Measurements from ENCODE around the gene UPP2.

DNA sequence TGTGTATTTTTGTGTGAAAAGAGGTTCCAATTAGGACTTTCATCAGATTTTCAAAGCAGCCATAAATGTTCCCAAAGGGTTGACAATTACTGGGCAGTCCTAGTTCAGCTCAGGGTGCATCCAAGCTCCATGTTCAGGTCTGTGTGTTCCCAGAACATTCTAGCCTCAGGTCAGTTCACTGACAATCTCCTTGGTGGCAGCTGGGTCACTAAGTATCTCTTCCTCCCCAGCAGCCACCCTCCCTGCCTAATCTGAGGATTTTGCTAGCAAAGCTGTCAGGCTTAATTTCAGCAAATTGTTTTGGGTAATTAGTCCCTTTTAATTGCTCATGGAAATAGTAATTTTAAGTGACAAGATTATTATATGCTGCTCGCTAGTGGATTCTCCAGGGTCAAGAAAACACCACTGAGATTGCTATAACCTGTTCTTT is 29.8 kb downstream of the UPP2 start:
- TF ChIP-seq CTCF (IDR thresholded peaks at IDR 0.05; ENCODE audit: low read depth, low read length) = no peak
- no peak for TF ChIP-seq EZH2phosphoT487 (IDR thresholded peaks at IDR 0.05; ENCODE audit: low read depth)

All from OCI-LY3 (cell line).